ENCODE results near the gene CFAP20DC. TPM values are rescaled to one million over a fixed set of nuclear protein-coding genes. Genes with fewer than 3 reads are reported as not detected.

CFAP20DC gene
- total and polyA plus RNA-seq, 2 experiments from 2014 or later: 7.4 to 11.4 TPM

DNA sequence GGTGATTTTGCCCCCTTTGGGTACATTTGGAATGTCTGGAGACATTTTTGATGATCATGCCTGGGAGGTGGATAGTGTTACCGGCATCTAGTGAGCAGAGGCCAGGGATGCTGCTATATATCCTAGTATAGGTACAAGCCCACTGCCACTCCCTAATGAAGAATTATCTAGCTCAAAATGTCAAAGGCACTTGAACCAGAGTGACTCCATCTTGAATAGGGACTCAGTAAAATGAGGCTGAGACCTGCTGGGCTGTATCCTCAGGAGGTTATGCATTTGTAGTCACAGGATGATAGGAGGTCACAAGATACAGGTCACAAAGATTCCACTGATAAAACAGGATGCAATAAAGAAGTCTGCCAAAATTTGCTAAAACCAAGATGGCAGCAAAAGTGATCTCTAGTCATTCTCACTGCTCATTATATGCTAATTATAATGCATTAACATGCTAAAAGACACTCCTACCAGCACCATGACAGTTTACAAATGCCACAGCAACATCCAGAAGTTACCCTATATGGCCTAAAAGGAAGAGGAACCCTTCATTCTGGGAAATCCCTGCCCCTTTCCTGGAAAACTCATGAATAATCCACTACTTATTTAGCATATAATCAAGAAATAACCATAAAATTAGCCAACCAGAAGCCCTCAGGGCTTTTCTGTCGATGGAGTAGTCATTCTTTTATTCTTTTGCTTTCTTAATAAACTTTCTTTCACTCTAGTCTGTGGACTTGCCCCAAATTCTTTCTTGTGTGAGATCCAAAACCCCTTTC, 343.2 kb downstream of the CFAP20DC start (continued):
- TF ChIP-seq, protein P1, sequence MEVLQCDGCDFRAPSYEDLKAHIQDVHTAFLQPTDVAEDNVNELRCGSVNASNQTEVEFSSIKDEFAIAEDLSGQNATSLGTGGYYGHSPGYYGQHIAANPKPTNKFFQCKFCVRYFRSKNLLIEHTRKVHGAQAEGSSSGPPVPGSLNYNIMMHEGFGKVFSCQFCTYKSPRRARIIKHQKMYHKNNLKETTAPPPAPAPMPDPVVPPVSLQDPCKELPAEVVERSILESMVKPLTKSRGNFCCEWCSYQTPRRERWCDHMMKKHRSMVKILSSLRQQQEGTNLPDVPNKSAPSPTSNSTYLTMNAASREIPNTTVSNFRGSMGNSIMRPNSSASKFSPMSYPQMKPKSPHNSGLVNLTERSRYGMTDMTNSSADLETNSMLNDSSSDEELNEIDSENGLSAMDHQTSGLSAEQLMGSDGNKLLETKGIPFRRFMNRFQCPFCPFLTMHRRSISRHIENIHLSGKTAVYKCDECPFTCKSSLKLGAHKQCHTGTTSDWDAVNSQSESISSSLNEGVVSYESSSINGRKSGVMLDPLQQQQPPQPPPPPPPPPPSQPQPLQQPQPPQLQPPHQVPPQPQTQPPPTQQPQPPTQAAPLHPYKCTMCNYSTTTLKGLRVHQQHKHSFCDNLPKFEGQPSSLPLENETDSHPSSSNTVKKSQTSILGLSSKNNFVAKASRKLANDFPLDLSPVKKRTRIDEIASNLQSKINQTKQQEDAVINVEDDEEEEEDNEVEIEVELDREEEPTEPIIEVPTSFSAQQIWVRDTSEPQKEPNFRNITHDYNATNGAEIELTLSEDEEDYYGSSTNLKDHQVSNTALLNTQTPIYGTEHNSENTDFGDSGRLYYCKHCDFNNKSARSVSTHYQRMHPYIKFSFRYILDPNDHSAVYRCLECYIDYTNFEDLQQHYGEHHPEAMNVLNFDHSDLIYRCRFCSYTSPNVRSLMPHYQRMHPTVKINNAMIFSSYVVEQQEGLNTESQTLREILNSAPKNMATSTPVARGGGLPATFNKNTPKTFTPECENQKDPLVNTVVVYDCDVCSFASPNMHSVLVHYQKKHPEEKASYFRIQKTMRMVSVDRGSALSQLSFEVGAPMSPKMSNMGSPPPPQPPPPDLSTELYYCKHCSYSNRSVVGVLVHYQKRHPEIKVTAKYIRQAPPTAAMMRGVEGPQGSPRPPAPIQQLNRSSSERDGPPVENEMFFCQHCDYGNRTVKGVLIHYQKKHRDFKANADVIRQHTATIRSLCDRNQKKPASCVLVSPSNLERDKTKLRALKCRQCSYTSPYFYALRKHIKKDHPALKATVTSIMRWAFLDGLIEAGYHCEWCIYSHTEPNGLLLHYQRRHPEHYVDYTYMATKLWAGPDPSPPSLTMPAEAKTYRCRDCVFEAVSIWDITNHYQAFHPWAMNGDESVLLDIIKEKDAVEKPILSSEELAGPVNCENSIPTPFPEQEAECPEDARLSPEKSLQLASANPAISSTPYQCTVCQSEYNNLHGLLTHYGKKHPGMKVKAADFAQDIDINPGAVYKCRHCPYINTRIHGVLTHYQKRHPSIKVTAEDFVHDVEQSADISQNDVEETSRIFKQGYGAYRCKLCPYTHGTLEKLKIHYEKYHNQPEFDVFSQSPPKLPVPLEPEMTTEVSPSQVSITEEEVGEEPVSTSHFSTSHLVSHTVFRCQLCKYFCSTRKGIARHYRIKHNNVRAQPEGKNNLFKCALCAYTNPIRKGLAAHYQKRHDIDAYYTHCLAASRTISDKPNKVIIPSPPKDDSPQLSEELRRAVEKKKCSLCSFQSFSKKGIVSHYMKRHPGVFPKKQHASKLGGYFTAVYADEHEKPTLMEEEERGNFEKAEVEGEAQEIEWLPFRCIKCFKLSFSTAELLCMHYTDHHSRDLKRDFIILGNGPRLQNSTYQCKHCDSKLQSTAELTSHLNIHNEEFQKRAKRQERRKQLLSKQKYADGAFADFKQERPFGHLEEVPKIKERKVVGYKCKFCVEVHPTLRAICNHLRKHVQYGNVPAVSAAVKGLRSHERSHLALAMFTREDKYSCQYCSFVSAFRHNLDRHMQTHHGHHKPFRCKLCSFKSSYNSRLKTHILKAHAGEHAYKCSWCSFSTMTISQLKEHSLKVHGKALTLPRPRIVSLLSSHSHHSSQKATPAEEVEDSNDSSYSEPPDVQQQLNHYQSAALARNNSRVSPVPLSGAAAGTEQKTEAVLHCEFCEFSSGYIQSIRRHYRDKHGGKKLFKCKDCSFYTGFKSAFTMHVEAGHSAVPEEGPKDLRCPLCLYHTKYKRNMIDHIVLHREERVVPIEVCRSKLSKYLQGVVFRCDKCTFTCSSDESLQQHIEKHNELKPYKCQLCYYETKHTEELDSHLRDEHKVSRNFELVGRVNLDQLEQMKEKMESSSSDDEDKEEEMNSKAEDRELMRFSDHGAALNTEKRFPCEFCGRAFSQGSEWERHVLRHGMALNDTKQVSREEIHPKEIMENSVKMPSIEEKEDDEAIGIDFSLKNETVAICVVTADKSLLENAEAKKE (CRISPR knock-in tag; IDR thresholded peaks at IDR 0.05): no peak

DNA sequence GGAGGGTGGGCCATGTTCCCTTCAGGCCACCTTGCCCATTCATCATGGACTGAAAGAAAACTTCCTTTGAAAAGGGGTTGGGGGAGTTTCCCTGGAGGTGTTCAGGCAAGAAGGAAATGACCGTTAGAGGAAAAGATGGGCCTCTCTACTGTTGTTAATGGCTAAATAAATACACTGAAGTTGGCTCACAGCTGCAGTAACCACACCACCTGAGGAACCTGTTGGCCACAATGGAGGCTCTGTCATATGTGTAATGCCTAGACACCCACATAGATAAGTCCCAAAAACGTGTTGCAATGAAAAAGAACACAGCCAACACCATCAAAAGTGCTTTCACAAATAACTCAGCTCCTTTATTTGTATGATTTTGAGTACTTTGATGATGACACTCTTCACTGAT, 345.1 kb downstream of the CFAP20DC start:
- Histone ChIP-seq H2AFZ (no peak overlapping the region), H3K4me2 (no peak overlapping the region), H3K36me3 (ENCODE audit: insufficient read depth) (no peaks in the 10 kb centered on the region; the same call in 1 of the 2 replicates), H3K4me1 (ENCODE audit: insufficient read depth) (no peaks in the 10 kb centered on the region), H3K9me2 (ENCODE audit: insufficient read depth) (peaks cover 18% of the 10 kb centered on the region), H4K20me1 (replicated peaks; ENCODE audit: insufficient read depth) (no peaks in the 10 kb centered on the region), H3K4me3 (no peak overlapping the region), H3F3A (replicated peaks; ENCODE audit: low read depth) (no peaks in the 10 kb centered on the region), H3K27me3 (ENCODE audit: insufficient read depth) (no peaks in the 10 kb centered on the region), H3K27ac (ENCODE audit: low read depth) (no peak overlapping the region), H3K79me2 (replicated peaks; ENCODE audit: insufficient read depth) (no peaks in the 10 kb centered on the region)
- ATAC-seq (no peak), DNase-seq (ENCODE audit: low spot score) (no peak)
- H3K36me3 Mint-ChIP-seq (ENCODE audit: low read depth): no peaks in the 10 kb centered on the region
- H3K9me3 Mint-ChIP-seq: peaks cover 13% of the 10 kb centered on the region; the same call in 2 of the 3 replicates
- no peaks in the 10 kb centered on the region for H3K4me1 Mint-ChIP-seq
- H3K27me3 Mint-ChIP-seq (ENCODE audit: insufficient read depth, low read depth, poor library complexity): no peaks in the 10 kb centered on the region
- H3K4me3 Mint-ChIP-seq: no peak overlapping the region
- no peak overlapping the region for H3K27ac Mint-ChIP-seq
- TF ChIP-seq POLR2AphosphoS5 (IDR thresholded peaks at IDR 0.05; ENCODE audit: low read depth): no peak
- TF ChIP-seq, protein P2, sequence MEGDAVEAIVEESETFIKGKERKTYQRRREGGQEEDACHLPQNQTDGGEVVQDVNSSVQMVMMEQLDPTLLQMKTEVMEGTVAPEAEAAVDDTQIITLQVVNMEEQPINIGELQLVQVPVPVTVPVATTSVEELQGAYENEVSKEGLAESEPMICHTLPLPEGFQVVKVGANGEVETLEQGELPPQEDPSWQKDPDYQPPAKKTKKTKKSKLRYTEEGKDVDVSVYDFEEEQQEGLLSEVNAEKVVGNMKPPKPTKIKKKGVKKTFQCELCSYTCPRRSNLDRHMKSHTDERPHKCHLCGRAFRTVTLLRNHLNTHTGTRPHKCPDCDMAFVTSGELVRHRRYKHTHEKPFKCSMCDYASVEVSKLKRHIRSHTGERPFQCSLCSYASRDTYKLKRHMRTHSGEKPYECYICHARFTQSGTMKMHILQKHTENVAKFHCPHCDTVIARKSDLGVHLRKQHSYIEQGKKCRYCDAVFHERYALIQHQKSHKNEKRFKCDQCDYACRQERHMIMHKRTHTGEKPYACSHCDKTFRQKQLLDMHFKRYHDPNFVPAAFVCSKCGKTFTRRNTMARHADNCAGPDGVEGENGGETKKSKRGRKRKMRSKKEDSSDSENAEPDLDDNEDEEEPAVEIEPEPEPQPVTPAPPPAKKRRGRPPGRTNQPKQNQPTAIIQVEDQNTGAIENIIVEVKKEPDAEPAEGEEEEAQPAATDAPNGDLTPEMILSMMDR (conservative IDR thresholded peaks at IDR 0.05; ENCODE audit: low read depth in 2 of 2): no peak
- TF ChIP-seq CREB1 (CRISPR knock-in tag; IDR thresholded peaks at IDR 0.05; ENCODE audit: low read depth): no peak
- no peak for TF ChIP-seq ZNF331 (CRISPR knock-in tag; IDR thresholded peaks at IDR 0.05; ENCODE audit: low read depth)
- TF ChIP-seq, protein P1 (CRISPR knock-in tag; IDR thresholded peaks at IDR 0.05): no peak
- TF ChIP-seq JUNB (IDR thresholded peaks at IDR 0.05; ENCODE audit: unreplicated experiment): no peak
- no peak for TF ChIP-seq EZH2 (IDR thresholded peaks at IDR 0.05; ENCODE audit: low read depth, unreplicated experiment)
